Activated T-helper 2 cell treated with anti-CD3 and anti-CD28 coated beads, Interferon-gamma antibody, Interleukin-2, Interleukin-4, amounts not matched to agents 10 μg/mL and 5 μg/mL and 100 μg/mL, durations not matched to agents 14 hours and 24 hours and 36 hours (primary cell): Measurements from ENCODE around the gene CHDH. TPM values are rescaled to one million over a fixed set of nuclear protein-coding genes. Genes with fewer than 3 reads are reported as not detected.

Experiments
- DNase-seq: peaks from one replicate; pipeline ENCODE4 v3.0.0; 2021; ENCODE audit warnings: low spot score
- H3K27ac Mint-ChIP-seq: one replicate; pipeline ENCODE4 v1.8.0; 2021; ENCODE audit warnings: mixed read lengths
- H3K27me3 Mint-ChIP-seq: one replicate; pipeline ENCODE4 v1.8.0; 2021; ENCODE audit warnings: low read depth, mixed read lengths
- H3K36me3 Mint-ChIP-seq: one replicate; pipeline ENCODE4 v1.8.0; 2021; ENCODE audit warnings: low read depth, mixed read lengths
- H3K4me1 Mint-ChIP-seq: one replicate; pipeline ENCODE4 v1.8.0; 2021; ENCODE audit warnings: low read depth, mixed read lengths
- H3K4me3 Mint-ChIP-seq: one replicate; pipeline ENCODE4 v1.8.0; 2021; ENCODE audit warnings: low read depth, mild to moderate bottlenecking, moderate library complexity, mixed read lengths
- H3K9me3 Mint-ChIP-seq: one replicate; pipeline ENCODE4 v1.8.0; 2021; ENCODE audit warnings: mixed read lengths
- intact Hi-C: fragments of 100-400 bp; cut with micrococcal nuclease; formaldehyde crosslinking; loops from one replicate; pipeline ENCODE4 v1.15.1; 2023
- total RNA-seq: library from RNA; stranded (reverse); gene quantifications from 2 replicates; pipeline ENCODE4 v1.2.3, GENCODE V29; 2022

Gene CHDH
- total RNA-seq, 1 donor from 2014 or later = 10.7 TPM

GRCh38 chr3:53845103-53845880 lies 927 bp downstream of the CHDH start:
- Mint-ChIP-seq H3K4me3 (peak overlapping the region; percentile 79), H3K36me3 (peaks cover 11% of the 10 kb centered on the region), H3K27me3 (peaks cover 51% of the 10 kb centered on the region), H3K27ac (peak overlapping the region; percentile 38), H3K4me1 (peaks cover 22% of the 10 kb centered on the region), H3K9me3 (no peaks in the 10 kb centered on the region)
- DNase-seq = no peak
- intact Hi-C loops = loop anchor here (5.0 kb wide), 1 partner anchor 118 kb away; no protein-coding TSS in a partner anchor

- Mint-ChIP-seq H3K4me3 (peak overlapping the region; percentile 79), H3K27ac (no peak overlapping the region), H3K4me1 (peaks cover 25% of the 10 kb centered on the region), H3K9me3 (no peaks in the 10 kb centered on the region), H3K36me3 (peaks cover 15% of the 10 kb centered on the region), H3K27me3 (peaks cover 52% of the 10 kb centered on the region)
- DNase-seq = no peak
- intact Hi-C loops = loop anchor here (5.0 kb wide), 1 partner anchor 117 kb away; no protein-coding TSS in a partner anchor
Measured at GRCh38 chr3:53844262-53845102, 1.7 kb downstream of the CHDH start.

- no peak for DNase-seq
- no peak overlapping the region for H3K27ac Mint-ChIP-seq
- peak overlapping the region; percentile 79 for H3K4me3 Mint-ChIP-seq
- H3K9me3 Mint-ChIP-seq = no peaks in the 10 kb centered on the region
- H3K27me3 Mint-ChIP-seq = peaks cover 48% of the 10 kb centered on the region
- H3K4me1 Mint-ChIP-seq = peaks cover 29% of the 10 kb centered on the region
- H3K36me3 Mint-ChIP-seq = peaks cover 14% of the 10 kb centered on the region
- intact Hi-C loops = no loop called here
Measured at GRCh38 chr3:53843195-53844177, 2.7 kb downstream of the CHDH start.

- Mint-ChIP-seq H3K27ac (no peak overlapping the region), H3K4me3 (no peak overlapping the region), H3K4me1 (peaks cover 28% of the 10 kb centered on the region), H3K36me3 (peaks cover 16% of the 10 kb centered on the region), H3K9me3 (no peaks in the 10 kb centered on the region), H3K27me3 (peaks cover 46% of the 10 kb centered on the region)
- intact Hi-C loops = no loop called here
- DNase-seq = no peak
Measured at GRCh38 chr3:53842436-53843194, 3.6 kb downstream of the CHDH start.

- Mint-ChIP-seq H3K9me3 (no peaks in the 10 kb centered on the region), H3K27ac (no peak overlapping the region), H3K4me1 (peaks cover 30% of the 10 kb centered on the region), H3K27me3 (peaks cover 37% of the 10 kb centered on the region), H3K4me3 (no peak overlapping the region), H3K36me3 (peaks cover 16% of the 10 kb centered on the region)
- no peak for DNase-seq
- intact Hi-C loops = no loop called here
Measured at GRCh38 chr3:53841296-53841695, 4.9 kb downstream of the CHDH start.

- no peak for DNase-seq
- intact Hi-C loops = no loop called here
- Mint-ChIP-seq H3K27ac (no peak overlapping the region), H3K4me3 (no peak overlapping the region), H3K9me3 (no peaks in the 10 kb centered on the region), H3K27me3 (peaks cover 12% of the 10 kb centered on the region), H3K36me3 (peaks cover 27% of the 10 kb centered on the region), H3K4me1 (peaks cover 17% of the 10 kb centered on the region)
Measured at GRCh38 chr3:53837331-53837730, 8.9 kb downstream of the CHDH start.

GRCh38 chr3:53836084-53836872 lies 9.9 kb downstream of the CHDH start:
- DNase-seq = no peak
- no peak overlapping the region for H3K27ac Mint-ChIP-seq
- no peaks in the 10 kb centered on the region for H3K9me3 Mint-ChIP-seq
- H3K27me3 Mint-ChIP-seq = peaks cover 11% of the 10 kb centered on the region
- no peak overlapping the region for H3K4me3 Mint-ChIP-seq
- peaks cover 17% of the 10 kb centered on the region for H3K4me1 Mint-ChIP-seq
- peaks cover 27% of the 10 kb centered on the region for H3K36me3 Mint-ChIP-seq
- intact Hi-C loops = no loop called here

GRCh38 chr3:53835257-53835656 lies 11.0 kb downstream of the CHDH start:
- H3K27ac Mint-ChIP-seq = no peak overlapping the region
- DNase-seq = no peak
- no peaks in the 10 kb centered on the region for H3K9me3 Mint-ChIP-seq
- no peak overlapping the region for H3K4me3 Mint-ChIP-seq
- H3K4me1 Mint-ChIP-seq = peaks cover 17% of the 10 kb centered on the region
- peaks cover 28% of the 10 kb centered on the region for H3K36me3 Mint-ChIP-seq
- H3K27me3 Mint-ChIP-seq = peaks cover 6% of the 10 kb centered on the region
- intact Hi-C loops = no loop called here

- intact Hi-C loops = no loop called here
- H3K27ac Mint-ChIP-seq = no peak overlapping the region
- peaks cover 26% of the 10 kb centered on the region for H3K36me3 Mint-ChIP-seq
- no peak for DNase-seq
- H3K4me1 Mint-ChIP-seq = peaks cover 15% of the 10 kb centered on the region
- peaks cover 2% of the 10 kb centered on the region for H3K27me3 Mint-ChIP-seq
- H3K9me3 Mint-ChIP-seq = no peaks in the 10 kb centered on the region
- no peak overlapping the region for H3K4me3 Mint-ChIP-seq
Measured at GRCh38 chr3:53834429-53835095, 11.7 kb downstream of the CHDH start.

GRCh38 chr3:53833700-53834099 lies 12.5 kb downstream of the CHDH start:
- Mint-ChIP-seq H3K27ac (no peak overlapping the region), H3K27me3 (no peaks in the 10 kb centered on the region), H3K4me1 (peaks cover 8% of the 10 kb centered on the region), H3K9me3 (no peaks in the 10 kb centered on the region), H3K4me3 (no peak overlapping the region), H3K36me3 (peaks cover 21% of the 10 kb centered on the region)
- intact Hi-C loops = no loop called here
- DNase-seq = no peak
